ENCODE measurements around the gene HYKK. TPM values are rescaled to one million over a fixed set of nuclear protein-coding genes. Genes with fewer than 3 reads are reported as not detected.
"Not testable (repeated sequence)": the region's sequence is repeated elsewhere in the genome, so short reads cannot be mapped to it uniquely, and the experiment has no call there.

Gene HYKK
- 2.1 TPM for polyA plus RNA-seq (2013, experiment 1 of 2; ENCODE audit: insufficient read length)
- polyA plus RNA-seq (2013, experiment 2 of 2; ENCODE audit: insufficient read length): 3.2 TPM

- DNase-seq: peak; percentile 98
Observed at GRCh38 chr15:78506971-78507830, at the start of gene HYKK. TSS of gene HYKK (plus strand) at chr15:78507577. CDS start at chr15:78513089, 5,512 bp downstream.

GRCh38 chr15:78460737-78461136, 46.6 kb upstream of the HYKK start:
- no peak for DNase-seq

- DNase-seq: no peak
Observed at GRCh38 chr15:78461171-78461888, 46.0 kb upstream of the HYKK start.

DNA sequence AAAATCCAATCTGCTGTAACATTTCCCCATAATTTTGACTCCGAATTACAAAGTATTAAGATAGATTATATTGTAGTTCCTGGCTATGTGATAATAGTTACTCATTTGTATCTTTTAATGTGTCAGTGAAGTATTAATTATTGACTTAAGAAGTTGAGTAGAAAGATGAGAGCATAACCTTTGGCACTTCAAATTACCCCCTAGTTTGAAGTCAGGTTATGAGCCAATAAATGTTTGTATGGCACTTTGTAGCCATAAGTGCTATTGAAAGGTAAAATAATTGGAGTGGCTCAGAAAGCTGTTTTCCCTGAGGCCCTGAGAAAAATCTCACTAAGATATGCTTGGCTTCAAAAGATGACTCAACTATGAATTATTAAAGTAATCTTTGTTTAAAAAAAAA, 38.3 kb upstream of the HYKK start:
- DNase-seq: no peak

DNA sequence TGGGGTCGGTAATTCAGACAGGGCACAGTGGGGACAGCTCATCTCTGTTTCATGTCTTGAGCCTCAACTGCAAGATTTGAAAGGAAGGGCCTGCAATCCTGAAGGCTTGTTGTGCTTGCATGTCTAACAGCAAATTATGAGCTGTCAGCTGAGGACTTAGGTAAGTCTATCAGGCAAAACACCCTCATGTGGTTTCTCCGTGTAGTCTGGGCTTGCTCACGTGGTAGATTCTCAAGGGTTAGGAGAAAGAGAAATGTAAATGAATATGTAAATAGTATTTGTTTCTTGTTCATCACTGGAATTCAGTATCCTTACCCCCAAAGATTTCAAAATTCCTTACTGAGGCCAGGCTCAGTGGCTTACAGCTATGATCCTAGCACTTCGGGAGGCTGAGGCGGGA, 30.1 kb upstream of the HYKK start:
- DNase-seq: no peak

- no peak for DNase-seq
Observed at GRCh38 chr15:78479650-78480049, 27.7 kb upstream of the HYKK start.

DNA sequence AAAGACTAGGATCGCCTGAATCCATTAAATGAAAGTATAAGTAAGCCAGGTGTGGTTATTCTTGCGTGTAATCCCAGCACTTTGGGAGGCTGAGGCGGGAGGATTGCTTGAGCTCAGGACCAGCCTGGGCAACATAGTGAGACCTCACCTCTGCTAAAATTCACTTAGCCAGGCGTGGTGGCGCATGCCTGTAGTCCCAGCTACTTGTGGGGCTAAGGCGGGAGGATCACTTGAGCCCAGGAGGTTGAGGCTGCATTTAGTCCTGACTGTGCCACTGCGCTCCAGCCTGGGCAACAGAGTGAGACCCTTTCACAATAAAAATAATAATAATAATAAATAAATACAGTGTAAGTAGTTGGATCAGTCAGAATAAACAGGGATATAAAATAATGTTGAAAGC, 25.5 kb upstream of the HYKK start:
- DNase-seq: no peak

- DNase-seq: no peak
Observed at GRCh38 chr15:78492872-78493271, 14.5 kb upstream of the HYKK start.

DNA sequence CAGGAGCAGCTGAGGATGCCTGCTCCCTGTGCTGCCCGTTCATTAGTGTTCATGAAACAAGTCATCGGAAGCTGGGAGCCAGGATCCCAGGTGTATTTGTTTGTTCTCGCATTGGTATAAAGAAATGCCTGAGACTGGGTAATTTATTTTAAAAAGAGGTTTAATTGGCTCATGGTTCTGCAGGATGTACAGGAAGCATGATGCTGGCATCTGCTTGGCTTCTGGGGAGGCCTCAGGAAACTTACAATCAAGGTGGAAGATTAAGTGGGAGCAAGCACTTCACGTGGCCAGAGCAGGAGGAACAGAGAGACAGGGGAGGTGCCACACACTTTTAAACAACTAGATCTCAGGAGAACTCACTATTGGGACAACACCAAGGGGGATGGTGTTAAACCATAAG, 5.5 kb upstream of the HYKK start:
- no peak for DNase-seq

GRCh38 chr15:78502641-78503040, 4.7 kb upstream of the HYKK start:
- no peak for DNase-seq

DNA sequence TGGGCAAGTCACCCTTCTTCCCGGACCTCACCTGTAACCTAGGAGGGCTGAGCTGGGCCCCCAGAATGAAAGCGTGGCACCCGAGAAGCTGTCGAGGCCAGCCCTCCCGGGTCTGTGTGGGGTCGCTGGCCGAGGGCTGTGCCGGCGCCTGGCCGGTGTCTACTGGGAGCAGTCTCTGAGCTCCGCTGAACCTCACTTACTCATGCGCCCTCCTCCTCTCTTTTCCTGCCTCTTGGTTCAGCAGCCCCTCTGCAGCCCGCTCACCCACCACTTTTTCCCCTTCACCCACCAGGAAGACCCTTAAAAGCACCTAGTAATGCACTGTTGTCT, 419 bp downstream of the HYKK start:
- no peak for DNase-seq

DNA sequence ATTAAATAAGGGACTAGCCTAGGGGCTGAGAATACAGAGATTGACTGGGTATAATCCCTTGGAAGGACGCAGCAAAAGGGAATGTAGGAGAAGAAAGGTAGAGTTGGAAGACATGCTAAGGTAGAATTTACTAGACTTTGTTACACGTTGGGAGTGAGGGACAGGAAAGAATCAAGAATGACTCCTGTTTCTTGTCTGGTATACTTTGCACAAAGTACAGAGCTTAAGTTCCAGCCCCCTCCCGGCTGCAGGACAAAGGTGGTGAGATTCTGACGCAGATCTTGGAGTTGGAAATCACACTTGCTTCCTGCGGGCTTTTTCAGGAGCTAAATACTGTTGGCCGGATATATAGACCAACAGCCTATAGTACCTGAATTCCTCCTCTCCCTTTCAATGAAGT, 895 bp downstream of the HYKK start:
- no peak for DNase-seq

GRCh38 chr15:78509726-78510312, 2.4 kb downstream of the HYKK start:
- DNase-seq: no peak

DNA sequence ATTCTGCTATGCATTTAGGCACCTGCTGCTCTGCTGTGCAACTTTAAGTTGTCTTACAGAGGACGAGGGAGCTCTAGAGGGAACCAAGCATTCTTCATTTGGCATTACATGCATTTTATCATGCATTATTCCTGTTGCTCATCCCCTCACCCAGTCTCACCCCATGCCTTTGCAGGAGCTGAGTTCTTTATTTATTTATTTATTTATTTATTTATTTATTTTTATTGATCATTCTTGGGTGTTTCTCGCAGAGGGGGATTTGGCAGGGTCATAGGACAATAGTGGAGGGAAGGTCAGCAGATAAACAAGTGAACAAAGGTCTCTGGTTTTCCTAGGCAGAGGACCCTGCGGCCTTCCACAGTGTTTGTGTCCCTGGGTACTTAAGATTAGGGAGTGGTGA, 12.7 kb downstream of the HYKK start:
- DNase-seq: not testable (repeated sequence)

DNA sequence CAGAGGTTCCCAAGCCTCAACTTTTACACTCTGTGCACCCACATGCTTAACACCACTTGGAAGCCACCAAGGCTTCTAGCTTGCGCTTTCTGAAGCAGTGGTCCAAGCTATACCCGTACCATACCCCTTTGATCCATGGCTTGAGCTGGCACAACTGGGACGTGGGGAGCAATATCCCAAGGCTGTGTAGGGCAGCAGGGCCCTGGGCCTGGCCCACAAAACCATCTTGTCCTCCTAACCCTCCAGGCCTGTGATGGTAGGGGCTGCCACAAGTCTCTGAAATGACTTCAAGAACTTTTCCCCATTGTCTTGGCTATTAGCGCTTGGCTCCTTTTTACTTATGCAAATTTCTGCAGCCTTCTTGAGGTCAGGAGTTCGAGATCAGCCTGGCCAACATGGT, 16.9 kb downstream of the HYKK start:
- no peak for DNase-seq

GRCh38 chr15:78527325-78527724, 19.9 kb downstream of the HYKK start:
- no peak for DNase-seq

GRCh38 chr15:78533331-78533730, 26.0 kb downstream of the HYKK start:
- no peak for DNase-seq

GRCh38 chr15:78536134-78536533, 28.8 kb downstream of the HYKK start:
- peak; percentile 8 for DNase-seq

- no peak for DNase-seq
Observed at GRCh38 chr15:78537266-78537905, 30.0 kb downstream of the HYKK start.

DNA sequence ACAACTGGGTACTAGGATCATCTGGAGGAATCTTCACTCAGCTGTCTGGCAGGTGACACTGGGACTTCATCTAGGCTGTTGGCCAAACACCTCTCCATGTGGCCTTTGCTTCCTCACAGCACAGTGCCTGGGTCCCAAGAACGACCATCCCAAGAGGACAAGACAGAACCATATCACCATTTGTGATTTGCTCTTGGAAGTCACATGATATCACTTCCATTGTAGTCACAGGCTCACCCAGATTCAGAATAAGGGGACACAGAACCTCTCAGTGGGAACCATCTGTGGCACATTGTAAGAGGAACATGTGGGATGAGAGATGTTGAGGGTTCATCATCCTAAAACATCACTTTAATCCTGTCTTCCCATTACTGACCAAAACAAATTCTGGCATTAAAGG, 31.0 kb downstream of the HYKK start:
- no peak for DNase-seq

DNA sequence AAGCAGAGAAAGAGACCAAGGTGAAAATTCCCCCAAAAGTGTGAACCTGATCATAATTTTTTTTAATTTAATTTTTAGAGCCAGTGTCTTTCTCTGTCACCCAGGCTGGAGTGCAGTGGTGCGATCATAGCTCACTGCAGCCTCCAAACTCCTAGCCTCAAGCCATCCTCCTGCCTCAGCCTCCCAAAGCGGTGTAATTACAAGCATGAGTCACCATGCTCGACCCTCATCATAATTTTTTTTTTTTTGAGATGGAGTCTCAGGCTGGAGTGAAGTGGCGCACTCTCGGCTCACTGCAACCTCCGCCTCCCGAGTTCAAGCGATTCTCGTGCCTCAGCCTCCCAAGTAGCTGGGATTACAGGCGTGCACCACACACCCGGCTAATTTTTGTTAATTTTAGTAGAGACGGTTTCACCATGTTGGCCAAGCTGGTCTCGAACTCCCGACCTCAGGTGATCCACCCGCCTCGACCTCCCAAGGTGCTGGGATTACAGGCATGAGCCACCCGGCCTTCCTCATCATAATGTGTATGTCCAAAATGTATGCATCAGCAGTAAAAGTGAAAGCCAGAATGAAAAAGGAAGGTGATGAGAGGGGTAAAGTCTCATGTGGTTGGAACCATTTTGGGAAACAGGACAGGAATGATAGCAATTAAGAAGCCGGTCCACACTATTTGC, 32.2 kb downstream of the HYKK start:
- DNase-seq: not testable (repeated sequence)

- peak; percentile 82 for DNase-seq
Observed at GRCh38 chr15:78540141-78540870, 32.9 kb downstream of the HYKK start, which contains the start of gene PSMA4. TSS of gene PSMA4 (plus strand) at chr15:78540444. CDS start at chr15:78541928, 1,484 bp downstream.

Measured in fibroblast of skin of back (primary cell).